Left ventricle myocardium superior (tissue), 1 donor: ENCODE data around the gene PATJ. TPM values are rescaled to one million over a fixed set of nuclear protein-coding genes. Genes with fewer than 3 reads are reported as not detected.
"Not testable (repeated sequence)": the region's sequence is repeated elsewhere in the genome, so short reads cannot be mapped to it uniquely, and the experiment has no call there.

Experiments
- ATAC-seq: fragments of 200-7000 bp; cut with Tn5 transposase; one replicate; pipeline ENCODE4 v1.9.1; 2020; ENCODE audit warnings: mild to moderate bottlenecking, moderate library complexity
- DNase-seq: peaks from one replicate; pipeline ENCODE4 v3.0.0-alpha.2; 2020
- intact Hi-C: fragments of 100-400 bp; cut with micrococcal nuclease; formaldehyde crosslinking; loops from one replicate; pipeline ENCODE4 v1.11.0; 2022
- total RNA-seq: library from RNA; stranded (reverse); fragmentation: NEBNext Ultra II Directional; extraction: Animal tissue kit (Norgen Biotek cat#: 25700); gene quantifications from one replicate; pipeline ENCODE4 v1.2.1, GENCODE V29; 2021
- donor health status: DM: no; HTN: yes; CAD: no; lungs with severe emphysema.

Gene PATJ
- total RNA-seq, 1 donor from 2014 or later = 125 TPM

DNA sequence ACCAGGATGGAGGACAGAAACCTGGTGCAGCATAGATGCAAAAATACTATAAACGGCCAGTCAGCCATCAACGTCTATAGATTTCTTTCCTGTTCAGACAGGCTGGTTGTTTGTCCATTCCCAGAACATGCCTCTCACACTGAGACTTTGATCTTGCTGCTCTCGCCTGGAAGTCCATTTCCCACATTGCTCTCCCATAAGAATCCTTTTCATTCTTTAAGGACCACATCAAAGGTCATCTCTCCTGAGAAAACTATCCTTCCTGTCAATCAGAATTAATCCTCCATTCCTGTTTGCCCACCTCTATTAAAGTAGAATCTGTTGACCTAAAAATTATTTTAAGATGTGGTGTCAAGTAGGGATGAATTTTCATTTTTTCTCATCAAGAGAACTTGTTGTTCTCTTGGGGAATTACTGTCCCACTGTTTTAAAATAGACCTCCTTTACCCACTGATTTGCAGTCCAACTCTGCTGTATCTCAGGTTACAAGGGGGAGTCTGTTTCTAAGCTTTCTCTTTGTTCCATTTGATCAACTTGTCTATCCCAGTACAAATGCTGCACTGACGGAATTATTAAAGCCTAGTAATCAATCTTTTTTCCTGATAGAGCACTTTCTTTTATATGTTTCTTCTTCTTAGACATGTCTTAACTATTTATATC lies 172.7 kb downstream of the PATJ start:
- ATAC-seq = no peak

DNA sequence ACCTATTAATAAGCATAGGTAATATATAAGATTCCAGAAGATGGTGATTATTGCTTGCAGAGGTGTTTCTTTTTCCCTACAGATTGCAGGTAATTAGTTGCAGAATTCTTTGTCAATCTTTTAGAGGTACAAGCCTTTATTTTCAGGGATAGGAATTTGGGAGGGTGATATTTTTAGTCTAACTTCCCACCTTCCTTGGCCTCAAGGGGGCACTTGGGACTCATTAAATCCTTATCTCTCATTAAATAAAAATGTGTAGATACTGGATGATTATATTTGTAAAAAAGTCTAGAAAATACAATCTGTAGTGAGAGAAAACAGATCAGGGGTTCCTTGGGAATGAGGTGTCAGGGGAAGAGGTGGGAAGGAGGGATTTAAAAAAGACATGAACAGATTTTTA lies 179.2 kb downstream of the PATJ start:
- intact Hi-C loops = no loop called here
- DNase-seq = no peak

More for the DNA sequence above, 172.7 kb downstream of the PATJ start:
- DNase-seq = no peak
- intact Hi-C loops = no loop called here

DNA sequence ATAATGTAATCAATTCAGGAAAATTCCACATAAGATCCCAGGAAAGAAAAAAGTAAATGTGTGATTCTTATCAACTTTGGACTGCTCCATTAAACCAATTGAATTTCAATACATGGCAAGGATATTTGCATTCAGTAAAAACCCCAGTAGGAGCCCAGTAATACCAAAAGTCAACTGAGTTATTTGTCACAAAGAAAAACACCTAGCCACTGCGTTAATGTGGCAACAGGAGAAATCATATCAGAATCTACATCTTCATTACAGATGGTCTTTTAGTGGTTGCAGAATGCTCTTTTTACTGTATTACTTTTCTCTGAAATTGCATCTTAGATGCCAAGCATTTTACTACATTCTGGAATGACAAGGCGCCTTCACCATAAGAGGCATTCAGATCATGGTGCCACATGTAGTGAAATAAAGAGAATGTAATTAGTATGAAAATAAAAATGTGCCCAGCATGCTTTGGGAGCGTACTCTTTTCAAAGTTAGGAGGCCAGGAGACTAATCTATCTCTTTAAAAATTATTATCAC lies 180.7 kb downstream of the PATJ start:
- DNase-seq (no peak), ATAC-seq (no peak)

More for the DNA sequence above, 179.2 kb downstream of the PATJ start:
- no peak for ATAC-seq

DNA sequence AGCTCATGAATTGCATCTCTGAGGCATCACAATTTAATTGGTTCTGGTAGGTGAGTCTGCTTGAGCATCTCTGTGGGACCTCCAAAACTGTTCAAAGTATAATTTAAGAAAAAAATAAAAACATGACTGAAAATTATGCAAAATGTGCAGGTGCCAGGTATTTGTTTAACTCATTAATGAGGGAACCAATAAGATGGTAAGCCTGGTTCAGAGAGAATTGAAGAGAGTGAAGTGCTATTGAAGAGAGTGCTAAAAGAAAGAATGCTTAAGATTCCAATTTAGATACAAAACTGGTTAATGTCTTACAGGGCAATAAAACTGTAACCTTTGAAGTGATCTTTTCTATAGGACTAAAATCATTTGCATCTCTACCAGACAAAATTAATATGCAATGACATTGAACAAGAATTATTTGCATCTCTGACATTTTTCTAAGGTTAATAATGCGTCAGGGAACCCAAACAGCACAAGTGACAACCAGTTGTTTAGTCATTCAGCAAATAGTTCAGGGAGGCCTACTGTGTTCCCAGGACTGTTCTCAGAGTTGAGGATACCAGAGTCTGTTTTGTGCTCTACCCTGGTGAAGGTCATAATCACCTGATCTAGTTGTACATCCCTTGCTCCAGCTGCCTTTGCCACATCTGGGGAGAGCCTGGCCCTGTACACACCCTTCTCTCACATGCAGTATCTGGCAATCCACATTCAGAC lies 183.5 kb downstream of the PATJ start:
- DNase-seq (no peak), ATAC-seq (no peak)
- intact Hi-C loops = no loop called here

More for the DNA sequence above, 180.7 kb downstream of the PATJ start:
- intact Hi-C loops = no loop called here

DNA sequence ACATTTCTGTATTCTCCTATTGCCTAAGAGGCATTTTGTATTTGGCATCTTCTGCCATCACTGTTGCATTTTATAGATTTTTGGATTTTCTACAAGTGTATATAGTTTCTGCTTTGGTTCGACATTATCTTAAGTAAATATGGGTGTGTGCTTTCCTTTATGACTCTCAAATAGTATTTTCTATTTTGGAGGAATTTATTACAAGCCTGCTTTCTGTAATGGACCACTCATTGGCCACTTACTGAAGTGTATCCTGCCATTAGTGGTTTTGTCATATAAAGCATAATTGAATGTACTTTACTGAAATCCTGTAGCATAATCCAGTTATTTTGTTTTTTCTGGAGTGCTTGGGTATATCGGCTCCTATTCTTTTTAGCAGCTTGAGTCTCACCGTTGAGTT lies 184.3 kb downstream of the PATJ start:
- no peak for DNase-seq
- ATAC-seq = no peak
- intact Hi-C loops = no loop called here

DNA sequence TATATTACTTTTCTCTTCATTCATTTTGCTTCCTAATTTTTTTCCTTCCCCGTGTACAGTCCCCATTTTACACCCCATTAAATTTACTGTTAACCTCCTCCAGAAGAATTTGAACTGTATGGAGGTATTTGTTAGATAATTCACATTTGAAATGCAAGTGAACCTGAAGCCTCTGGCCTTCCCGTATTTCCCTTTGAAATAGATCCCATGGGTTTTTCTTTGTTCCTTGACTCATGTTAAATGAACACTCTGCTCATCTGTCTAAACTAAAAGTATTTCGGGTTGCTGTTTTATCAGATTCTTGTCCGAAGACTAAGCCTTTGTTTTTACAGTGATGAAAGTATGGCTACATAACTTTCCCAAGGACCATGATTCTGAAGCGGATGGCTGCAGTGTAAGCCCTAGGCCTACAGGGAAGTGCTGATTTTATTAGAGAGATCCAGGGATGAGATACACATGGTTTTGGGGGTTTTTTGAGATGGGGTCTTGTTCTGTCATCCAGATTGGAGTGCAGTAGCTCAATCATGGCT lies 187.9 kb downstream of the PATJ start:
- DNase-seq (no peak), ATAC-seq (no peak)
- intact Hi-C loops = no loop called here

DNA sequence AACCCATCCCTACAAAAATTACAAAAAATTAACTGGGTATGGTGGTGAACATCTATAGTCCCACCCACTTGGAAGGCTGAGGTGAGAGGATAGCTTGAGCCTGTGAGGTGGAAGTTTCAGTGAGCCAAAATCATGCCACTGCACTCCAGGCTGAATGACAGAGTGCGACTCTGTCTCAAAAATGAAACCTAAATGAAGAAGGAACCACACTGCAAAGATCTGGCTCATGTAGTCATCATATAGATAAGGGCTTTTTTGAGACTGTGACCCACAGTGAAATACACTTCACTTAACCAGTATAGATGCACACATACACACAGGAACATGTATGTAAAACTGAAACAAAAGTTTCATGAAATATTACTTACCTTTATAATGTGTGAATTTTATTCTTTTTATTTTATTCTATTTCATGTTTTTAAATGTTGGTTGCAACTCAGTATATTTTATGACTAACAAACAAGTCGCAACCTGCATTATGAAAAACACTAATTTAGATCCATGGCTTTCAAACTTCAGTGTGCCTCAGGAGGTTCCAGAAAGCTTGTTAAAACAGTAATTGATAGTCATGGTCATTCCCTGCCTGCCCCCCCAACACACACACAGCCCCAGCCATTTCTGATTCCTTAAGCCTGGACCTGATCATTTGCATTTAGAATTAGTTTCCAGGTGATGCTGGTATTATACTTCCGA lies 189.5 kb downstream of the PATJ start:
- no peak for ATAC-seq
- intact Hi-C loops = no loop called here
- no peak for DNase-seq

DNA sequence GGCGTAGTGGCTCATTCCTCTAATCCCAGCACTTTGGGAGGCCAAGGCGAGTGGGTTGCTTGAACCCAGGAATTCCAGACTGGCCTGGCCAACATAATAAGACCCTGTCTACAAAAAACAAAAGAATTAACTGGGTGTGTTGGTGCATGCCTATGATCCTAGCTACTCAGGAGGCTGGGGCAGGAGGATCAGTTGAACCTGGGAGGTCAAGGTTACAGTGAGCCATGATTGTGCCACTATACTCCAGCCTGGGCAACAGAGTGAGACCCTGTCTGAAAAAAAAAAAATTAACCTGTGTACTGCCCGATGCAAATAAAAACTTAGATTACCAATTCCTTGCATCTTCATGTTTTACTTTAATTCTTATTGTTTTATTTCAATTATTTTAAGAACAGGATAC lies 193.2 kb downstream of the PATJ start:
- DNase-seq (no peak), ATAC-seq (no peak)
- intact Hi-C loops = no loop called here

DNA sequence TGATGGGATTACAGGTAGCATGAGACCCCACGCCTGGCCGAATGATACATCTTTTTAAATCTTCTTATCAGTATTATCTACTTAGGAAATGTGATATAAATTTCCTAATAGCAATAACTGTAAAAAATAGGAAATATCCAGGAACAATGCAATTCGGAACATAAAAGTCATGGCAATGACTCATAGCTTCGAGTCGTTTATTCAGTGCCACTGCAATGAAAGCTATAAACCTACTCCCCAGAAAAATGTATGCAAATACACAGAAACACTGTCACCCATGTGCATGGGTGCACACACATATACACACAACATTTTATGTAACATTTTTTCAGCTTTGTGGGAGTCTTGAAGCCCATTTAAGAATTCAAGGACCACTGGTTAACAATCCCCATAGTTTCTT lies 194.6 kb downstream of the PATJ start:
- intact Hi-C loops = no loop called here
- no peak for ATAC-seq
- no peak for DNase-seq

DNA sequence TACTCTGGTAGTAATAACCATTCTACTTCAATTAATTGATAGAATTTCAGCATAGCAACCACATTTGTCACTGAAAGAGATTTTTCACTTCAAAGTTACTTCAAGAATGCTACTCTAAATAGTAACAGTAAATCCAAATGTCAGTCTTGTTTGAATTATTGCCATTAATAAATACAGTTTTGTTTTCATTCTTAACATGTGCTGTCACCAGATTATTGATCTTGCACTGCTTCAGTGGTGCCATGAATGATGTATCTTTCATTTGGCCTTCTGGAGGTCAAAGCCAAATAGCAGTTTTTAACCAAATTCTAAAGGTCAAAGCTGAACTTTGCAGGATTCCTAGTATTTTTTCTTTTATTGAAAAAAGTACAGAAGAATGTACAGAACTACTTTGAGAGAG lies 199.5 kb downstream of the PATJ start:
- DNase-seq (no peak), ATAC-seq (no peak)
- intact Hi-C loops = no loop called here

DNA sequence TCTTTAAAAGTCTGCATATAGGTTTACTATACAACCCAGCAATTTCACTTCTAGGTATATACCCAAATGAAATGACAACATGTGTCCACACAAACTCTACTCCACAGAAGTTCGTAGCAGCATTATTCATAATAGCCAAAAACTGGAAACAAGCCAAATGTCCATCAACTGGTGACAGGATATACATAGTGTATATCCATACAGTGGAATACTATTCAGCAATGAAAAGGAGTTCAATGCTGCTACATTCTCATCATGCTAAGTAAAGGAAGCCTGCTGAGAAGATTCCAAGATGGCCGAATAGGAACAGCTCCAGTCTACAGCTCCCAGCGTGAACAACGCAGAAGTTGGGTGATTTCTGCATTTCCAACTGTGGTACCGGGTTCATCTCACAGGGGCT lies 200.6 kb downstream of the PATJ start:
- intact Hi-C loops = no loop called here

DNA sequence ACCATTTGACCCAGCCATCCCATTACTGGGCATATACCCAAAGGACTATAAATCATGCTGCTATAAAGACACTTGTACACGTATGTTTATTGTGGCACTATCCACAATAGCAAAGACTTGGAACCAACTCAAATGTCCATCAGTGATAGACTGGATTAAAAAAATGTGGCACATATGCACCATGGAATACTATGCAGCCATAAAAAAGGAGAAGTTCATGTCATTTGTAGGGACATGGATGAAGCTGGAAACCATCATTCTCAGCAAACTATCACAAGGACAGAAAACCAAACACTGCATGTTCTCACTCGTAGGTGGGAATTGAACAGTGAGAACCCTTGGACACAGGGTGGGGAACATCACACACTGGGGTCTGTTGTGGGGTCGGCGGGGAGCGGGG lies 206.4 kb downstream of the PATJ start:
- ATAC-seq, intact Hi-C loops, DNase-seq: not testable (repeated sequence)

More for the DNA sequence above, 200.6 kb downstream of the PATJ start:
- no peak for ATAC-seq
- no peak for DNase-seq

DNA sequence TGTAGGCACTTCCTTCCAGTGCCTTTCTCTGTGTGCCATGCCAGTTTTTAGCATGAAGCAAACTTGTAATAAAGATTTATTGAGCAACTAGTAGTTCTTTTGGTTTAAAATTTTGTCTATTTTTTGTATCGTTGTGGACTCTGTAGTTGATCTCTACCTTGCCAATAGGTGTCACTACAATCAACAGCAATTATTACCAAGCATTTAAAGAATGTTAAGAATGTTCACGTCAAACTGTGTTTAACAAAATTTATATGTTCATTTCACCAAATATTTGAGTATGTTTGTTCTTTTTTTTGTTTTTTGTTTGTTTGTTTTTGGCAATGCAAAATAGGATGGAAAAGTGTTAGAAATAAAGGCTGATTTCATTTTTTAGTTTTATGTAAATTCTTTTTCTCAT lies 208.1 kb downstream of the PATJ start:
- ATAC-seq (no peak), DNase-seq (no peak)

DNA sequence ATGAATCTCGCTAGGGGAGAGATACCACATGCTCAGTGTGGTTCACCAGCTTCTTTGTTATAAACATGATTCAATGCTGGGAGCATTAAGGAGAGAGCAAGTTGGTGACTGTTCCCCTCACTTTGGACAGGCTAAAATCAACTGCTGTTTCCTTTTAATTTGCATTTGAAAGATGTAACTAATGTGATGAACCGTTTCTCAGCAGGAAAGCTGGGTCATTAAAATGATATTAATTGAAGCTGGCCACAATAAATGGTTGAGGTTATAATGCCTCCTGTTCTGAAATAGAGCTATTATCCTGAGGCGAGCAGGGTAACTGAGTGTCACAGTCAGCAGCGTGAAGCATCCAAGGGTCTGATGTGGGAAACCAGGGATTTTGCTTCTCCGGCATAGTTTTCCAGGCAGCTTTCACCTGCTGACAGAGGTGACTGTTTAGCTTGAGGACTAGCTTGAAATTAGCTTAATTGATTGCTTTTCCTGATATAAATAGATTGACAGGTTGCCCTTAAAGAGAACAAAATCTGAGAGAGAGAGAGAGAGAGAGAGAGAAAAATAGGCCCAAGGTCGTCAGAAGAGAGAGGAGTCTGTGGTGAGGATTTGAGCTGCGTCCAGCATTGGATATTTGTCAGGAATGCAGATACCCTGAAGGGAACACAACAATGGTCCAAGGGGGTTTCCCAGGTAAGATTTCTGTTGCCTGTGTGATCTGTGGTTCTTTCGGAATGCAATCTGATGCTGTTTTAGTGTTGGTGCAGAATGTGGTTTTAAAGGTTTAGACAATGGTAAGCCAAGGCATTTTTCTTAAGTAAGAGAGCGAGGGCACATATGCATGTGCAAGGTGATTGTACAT lies 209.7 kb downstream of the PATJ start:
- DNase-seq = no peak
- peak; percentile 83 for ATAC-seq
- intact Hi-C loops = loop anchor here (10.0 kb wide), 1 partner anchor 113 kb away; no protein-coding TSS in a partner anchor

More for the DNA sequence above, 208.1 kb downstream of the PATJ start:
- intact Hi-C loops = loop anchor here (10.0 kb wide), 1 partner anchor 114 kb away; no protein-coding TSS in a partner anchor

DNA sequence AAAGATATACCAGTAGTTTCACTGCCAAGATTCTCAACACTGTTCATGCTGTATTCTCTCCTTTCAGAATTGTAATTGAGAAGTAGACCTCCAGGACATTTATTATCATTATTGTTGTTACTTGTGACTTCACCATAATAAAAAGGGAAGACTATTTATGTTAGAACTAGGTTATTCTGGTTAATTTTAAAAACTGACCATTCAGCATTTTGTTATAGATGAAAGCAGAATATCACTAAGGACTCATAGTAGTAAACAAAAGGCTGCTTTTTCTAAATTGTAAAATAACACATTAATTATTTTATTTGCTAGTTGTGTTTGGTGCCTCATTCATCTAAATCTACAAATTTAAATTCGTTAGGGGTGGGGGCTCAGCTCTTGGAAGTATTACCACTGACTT lies 210.4 kb downstream of the PATJ start:
- ATAC-seq (peak; percentile 48), DNase-seq (no peak)
- intact Hi-C loops = loop anchor here (10.0 kb wide), 1 partner anchor 112 kb away; no protein-coding TSS in a partner anchor

DNA sequence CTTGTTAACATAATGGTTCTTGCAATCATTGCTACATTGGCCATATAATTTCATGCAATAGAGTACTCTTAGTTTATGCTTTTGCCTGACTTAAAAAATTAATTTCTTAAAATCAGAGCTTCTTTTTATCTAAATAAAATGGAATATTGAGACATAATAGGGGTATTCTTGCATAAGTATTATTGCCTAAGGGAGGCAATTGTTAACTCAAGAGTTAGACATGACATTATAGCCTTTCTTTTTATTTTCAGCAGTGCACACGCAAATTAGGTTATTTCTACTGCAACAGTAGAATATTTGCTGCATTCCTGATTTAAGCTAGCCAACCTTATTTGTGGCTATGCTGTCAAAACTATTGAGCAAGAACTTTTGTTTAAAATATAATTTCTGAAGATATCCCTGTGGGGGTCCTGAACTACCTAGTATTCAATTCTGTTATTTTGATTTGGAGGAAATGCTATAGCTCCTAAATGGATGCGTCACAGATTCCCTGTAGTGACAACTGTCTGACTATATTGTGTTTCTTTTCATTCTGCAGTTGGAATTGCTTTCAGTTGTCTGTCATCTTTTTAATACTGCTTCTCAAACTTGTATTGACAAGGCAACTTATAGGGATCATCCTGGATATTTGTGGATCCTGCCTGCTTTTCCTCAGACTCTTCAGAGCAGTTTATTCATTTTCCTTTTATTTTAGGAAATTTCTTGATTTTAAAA lies 211.0 kb downstream of the PATJ start:
- DNase-seq = no peak
- no peak for ATAC-seq
- intact Hi-C loops = loop anchor here (10.0 kb wide), 1 partner anchor 112 kb away; no protein-coding TSS in a partner anchor

DNA sequence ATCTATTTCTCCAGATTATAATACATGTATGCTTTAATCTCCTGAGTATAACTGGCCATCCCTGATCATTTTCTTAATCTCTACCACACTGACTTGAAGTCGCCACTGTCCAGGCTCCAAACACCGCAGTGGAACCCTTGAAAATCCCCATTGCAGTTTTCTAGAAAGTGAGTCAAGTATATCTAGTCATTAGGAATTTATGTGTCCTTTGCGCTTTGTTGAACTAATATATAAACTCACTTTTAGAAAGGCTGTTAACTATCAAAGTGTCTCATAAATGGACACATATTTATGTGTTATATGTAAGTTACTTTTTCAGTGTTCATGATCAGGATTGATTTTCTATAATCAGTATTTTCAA lies 211.5 kb downstream of the PATJ start:
- DNase-seq (no peak), ATAC-seq (no peak)
- intact Hi-C loops = loop anchor here (10.0 kb wide), 1 partner anchor 111 kb away; no protein-coding TSS in a partner anchor

DNA sequence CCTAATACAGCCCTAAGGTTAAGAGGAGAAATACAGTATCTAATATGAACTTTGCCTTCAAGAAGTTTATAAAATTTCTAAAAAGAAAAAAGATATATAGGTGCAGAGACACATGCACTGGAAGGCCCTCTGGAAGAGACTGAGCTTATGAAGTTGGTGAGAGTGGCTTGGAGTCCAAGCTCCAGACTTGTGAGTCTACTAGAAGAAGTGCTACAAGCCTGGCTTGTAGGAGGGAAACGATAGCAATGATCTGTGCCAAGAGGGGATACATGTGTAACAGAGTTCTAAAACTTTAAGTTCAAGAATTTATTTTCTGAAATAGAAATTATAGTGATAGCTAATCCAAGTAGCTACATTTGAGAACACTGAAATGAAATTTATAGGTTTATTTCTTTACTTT lies 213.0 kb downstream of the PATJ start:
- ATAC-seq (no peak), DNase-seq (no peak)
- intact Hi-C loops = loop anchor here (10.0 kb wide), 1 partner anchor 110 kb away; no protein-coding TSS in a partner anchor
